Activated CD8-positive, alpha-beta memory T cell treated with anti-CD3 and anti-CD28 coated beads for 24 hours (primary cell): Measurements from ENCODE around the gene GLS.
A peak's percentile ranks its signal among the peaks of the same experiment; 100 is the strongest.

Source experiments
- DNase-seq: peaks from one replicate; pipeline ENCODE4 v3.0.0-alpha.2; 2020

GLS gene

GRCh38 chr2:190997526-190998113 is 117.0 kb downstream of the GLS start:
- no peak for DNase-seq

GRCh38 chr2:190999058-190999457 is 118.4 kb downstream of the GLS start:
- DNase-seq, result no peak

GRCh38 chr2:190999949-191000665 is 119.5 kb downstream of the GLS start:
- DNase-seq, result no peak

- no peak for DNase-seq
Measured at GRCh38 chr2:191001032-191001431, 120.4 kb downstream of the GLS start.

GRCh38 chr2:191001624-191002023 is 121.0 kb downstream of the GLS start:
- no peak for DNase-seq

GRCh38 chr2:191003405-191004309 is 123.0 kb downstream of the GLS start:
- no peak for DNase-seq

- DNase-seq, result no peak
Measured at GRCh38 chr2:191006297-191006696, 125.7 kb downstream of the GLS start.

GRCh38 chr2:191006997-191007783 is 126.6 kb downstream of the GLS start:
- DNase-seq, result no peak

GRCh38 chr2:191008286-191008685 is 127.7 kb downstream of the GLS start:
- no peak for DNase-seq

- DNase-seq, result no peak
Measured at GRCh38 chr2:191009541-191010374, 129.1 kb downstream of the GLS start.

GRCh38 chr2:191010887-191011885 is 130.6 kb downstream of the GLS start:
- no peak for DNase-seq

- DNase-seq, result no peak
Measured at GRCh38 chr2:191012346-191012745, 131.7 kb downstream of the GLS start.

- no peak for DNase-seq
Measured at GRCh38 chr2:191012845-191013681, 132.4 kb downstream of the GLS start.

GRCh38 chr2:191013682-191013931 is 133.0 kb downstream of the GLS start:
- DNase-seq, result no peak

GRCh38 chr2:191013932-191014652 is 133.5 kb downstream of the GLS start, which contains the start of gene STAT1:
STAT1 (minus strand) TSS chr2:191014171; CDS start chr2:191010003, 4,168 bp downstream.
- DNase-seq, result peak; percentile 99

- no peak for DNase-seq
Measured at GRCh38 chr2:191014653-191015020, 134.0 kb downstream of the GLS start.
